ENCODE results near the gene ZNF613.
"Not testable (repeated sequence)": the region's sequence is repeated elsewhere in the genome, so short reads cannot be mapped to it uniquely, and the experiment has no call there.

The ZNF613 gene

DNA sequence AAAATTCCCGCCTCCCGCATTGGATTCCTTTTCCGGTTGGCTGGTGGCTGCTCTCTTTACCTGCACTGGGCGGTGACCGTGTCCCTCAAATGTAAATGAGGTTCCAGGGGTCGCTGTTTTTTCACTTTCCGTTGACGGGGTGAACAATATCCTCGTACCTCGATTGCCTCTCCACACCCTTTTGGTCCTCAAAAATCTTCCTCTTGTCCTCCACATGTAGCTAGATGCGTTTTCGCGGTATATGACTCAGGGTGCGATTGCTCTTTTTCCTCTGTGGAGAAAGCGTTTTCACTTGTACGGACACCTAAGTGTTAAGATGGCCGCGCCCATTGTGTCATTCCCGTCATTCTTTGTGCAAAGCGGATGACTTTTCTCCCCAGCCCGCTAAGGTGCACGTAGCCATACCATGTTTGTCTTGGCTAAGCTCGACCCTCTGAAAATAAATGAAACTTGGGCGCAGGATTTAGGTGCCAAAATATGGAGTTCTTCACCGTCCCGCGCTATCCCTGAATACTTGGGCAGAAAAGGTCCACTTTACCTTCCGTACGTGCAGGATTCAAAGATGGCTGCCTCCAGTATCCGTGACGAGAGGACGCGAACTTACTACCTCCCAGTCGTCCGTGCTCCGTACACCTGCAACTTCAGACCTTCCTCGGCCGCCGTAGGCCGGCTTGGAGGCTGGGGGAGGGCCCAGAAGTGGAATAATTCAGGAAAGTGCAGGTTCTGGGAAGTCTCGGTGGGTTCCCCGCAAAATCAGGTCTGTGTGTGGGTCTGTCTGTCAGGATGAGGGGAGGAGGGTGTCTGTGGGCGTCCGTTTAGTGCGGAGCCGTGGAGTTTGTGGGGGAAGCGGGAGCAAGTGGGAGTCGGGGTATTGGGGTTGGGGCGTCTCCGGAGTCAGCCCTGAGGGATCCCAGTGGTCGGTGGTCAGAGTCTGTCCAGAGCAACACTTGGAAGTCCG is at the start of gene ZNF613:
Gene ZNF613 (plus strand): TSS at position 689 of the 958 bp plus-strand sequence. CDS start 8,749 bp downstream, outside the sequence.
- peaks cover 51% of the 10 kb centered on the region for H3K9me3 Mint-ChIP-seq
- peak within 1 kb of the TSS; percentile 95 for H3K4me3 Mint-ChIP-seq
- no peaks in the 10 kb centered on the region for H3K27me3 Mint-ChIP-seq
- peaks cover 81% of the 10 kb centered on the region for H3K36me3 Mint-ChIP-seq (ENCODE audit: low read depth)
- peaks cover 25% of the 10 kb centered on the region for H3K4me1 Mint-ChIP-seq (ENCODE audit: low read depth)
- peak within 1 kb of the TSS; percentile 95 for H3K27ac Mint-ChIP-seq

DNA sequence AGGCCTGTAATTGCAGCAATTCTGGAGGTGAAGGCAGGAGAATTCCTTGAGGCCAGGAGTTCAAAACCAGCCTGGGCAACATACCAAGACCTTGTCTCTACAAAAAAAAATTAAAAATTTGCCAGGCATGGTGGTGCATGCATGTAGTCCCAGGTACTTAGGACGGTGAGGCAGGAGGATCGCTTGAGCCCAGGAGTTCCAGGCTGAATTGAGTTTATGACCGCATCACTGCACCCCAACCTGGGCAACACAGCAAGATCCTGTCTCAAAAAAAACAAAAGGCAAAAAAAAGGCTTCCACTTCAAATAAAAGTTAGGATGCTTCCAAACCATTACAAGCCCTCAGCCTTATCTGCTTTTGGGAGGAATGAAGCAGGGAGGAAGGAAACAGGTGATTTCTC is 44.8 kb upstream of the ZNF613 start:
- Mint-ChIP-seq H3K4me1 (ENCODE audit: low read depth) (no peaks in the 10 kb centered on the region), H3K27ac (no peak overlapping the region), H3K9me3 (peaks cover 61% of the 10 kb centered on the region), H3K4me3 (no peak overlapping the region), H3K27me3 (no peaks in the 10 kb centered on the region), H3K36me3 (ENCODE audit: low read depth) (peaks cover 92% of the 10 kb centered on the region)

GRCh38 chr19:51884713-51885112 is 42.6 kb upstream of the ZNF613 start:
- peaks cover 59% of the 10 kb centered on the region for H3K9me3 Mint-ChIP-seq
- H3K4me1 Mint-ChIP-seq (ENCODE audit: low read depth), result no peaks in the 10 kb centered on the region

GRCh38 chr19:51887522-51888498 is 39.5 kb upstream of the ZNF613 start, which contains the start of gene ZNF577:
Gene ZNF577, minus strand, starts transcription at chr19:51887951. Its CDS starts 7,569 bp downstream, at chr19:51880382.
- Mint-ChIP-seq H3K27me3 (no peaks in the 10 kb centered on the region), H3K27ac (peak within 1 kb of the TSS; percentile 77), H3K9me3 (peaks cover 57% of the 10 kb centered on the region), H3K36me3 (ENCODE audit: low read depth) (peaks cover 95% of the 10 kb centered on the region), H3K4me3 (peak within 1 kb of the TSS; percentile 82), H3K4me1 (ENCODE audit: low read depth) (no peaks in the 10 kb centered on the region)

More at GRCh38 chr19:51884713-51885112, 42.6 kb upstream of the ZNF613 start:
- no peaks in the 10 kb centered on the region for H3K27me3 Mint-ChIP-seq
- H3K36me3 Mint-ChIP-seq (ENCODE audit: low read depth), result peaks cover 91% of the 10 kb centered on the region
- H3K27ac Mint-ChIP-seq, result no peak overlapping the region
- no peak overlapping the region for H3K4me3 Mint-ChIP-seq

GRCh38 chr19:51889934-51890333 is 37.3 kb upstream of the ZNF613 start:
- Mint-ChIP-seq H3K27ac (no peak overlapping the region), H3K9me3 (peaks cover 69% of the 10 kb centered on the region), H3K4me1 (ENCODE audit: low read depth) (no peaks in the 10 kb centered on the region), H3K4me3 (no peak overlapping the region), H3K27me3 (no peaks in the 10 kb centered on the region), H3K36me3 (ENCODE audit: low read depth) (peaks cover 98% of the 10 kb centered on the region)

DNA sequence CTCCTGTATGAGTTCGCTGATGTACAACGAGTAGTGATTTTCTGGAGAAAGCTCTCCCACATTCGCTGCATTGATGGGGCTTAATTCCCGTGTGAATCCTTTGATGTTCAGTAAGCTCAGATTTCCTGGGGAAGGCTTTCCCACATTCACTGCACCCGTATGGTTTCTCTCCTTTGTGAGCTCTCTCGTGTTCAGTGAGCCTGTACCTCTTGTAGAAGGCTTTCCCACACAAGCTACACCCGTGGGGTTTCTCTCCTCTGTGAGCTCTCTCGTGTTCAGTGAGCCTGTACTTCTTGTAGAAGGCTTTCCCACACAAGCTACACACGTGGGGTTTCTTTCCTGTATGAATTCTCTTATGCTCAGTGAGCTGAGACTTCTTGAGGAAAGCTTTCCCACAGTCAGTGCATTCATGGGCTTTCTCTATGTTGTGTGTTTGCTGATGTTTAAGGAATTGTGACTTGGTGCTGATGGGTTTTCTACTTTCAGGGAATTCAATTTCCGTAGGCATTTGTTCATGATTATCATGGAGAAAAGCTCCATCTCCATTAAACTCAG is 36.0 kb upstream of the ZNF613 start:
- peaks cover 98% of the 10 kb centered on the region for H3K36me3 Mint-ChIP-seq (ENCODE audit: low read depth)
- no peaks in the 10 kb centered on the region for H3K4me1 Mint-ChIP-seq (ENCODE audit: low read depth)
- H3K4me3 Mint-ChIP-seq, result no peak overlapping the region
- peaks cover 67% of the 10 kb centered on the region for H3K9me3 Mint-ChIP-seq
- H3K27me3 Mint-ChIP-seq, result no peaks in the 10 kb centered on the region
- H3K27ac Mint-ChIP-seq, result no peak overlapping the region

- H3K27me3 Mint-ChIP-seq, result peaks cover 7% of the 10 kb centered on the region
- no peak overlapping the region for H3K27ac Mint-ChIP-seq
- H3K4me3 Mint-ChIP-seq, result no peak overlapping the region
- H3K4me1 Mint-ChIP-seq (ENCODE audit: low read depth), result peaks cover 25% of the 10 kb centered on the region
- peaks cover 92% of the 10 kb centered on the region for H3K36me3 Mint-ChIP-seq (ENCODE audit: low read depth)
- H3K9me3 Mint-ChIP-seq, result peaks cover 60% of the 10 kb centered on the region
These were observed 25.4 kb upstream of the ZNF613 start for GRCh38 chr19:51901860-51902259.

DNA sequence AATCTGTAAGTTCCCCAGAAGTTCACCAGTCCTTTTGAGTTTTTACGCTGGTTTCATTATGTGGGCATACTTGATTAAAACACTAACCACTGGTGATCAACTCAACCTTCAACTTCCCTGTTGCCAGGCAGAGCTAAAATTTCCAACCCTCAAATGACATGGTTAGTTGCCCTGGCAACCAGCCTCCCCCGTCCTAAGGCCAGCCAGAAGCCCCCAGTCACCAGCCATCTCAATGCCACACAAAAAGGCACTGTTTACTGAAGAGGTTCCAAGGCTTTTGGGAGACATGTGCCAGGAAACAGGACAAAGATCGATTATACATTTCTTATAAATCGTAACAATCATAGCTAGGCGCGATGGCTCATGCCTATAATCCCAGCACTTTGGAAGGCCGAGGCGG is 24.1 kb upstream of the ZNF613 start:
- H3K27me3 Mint-ChIP-seq, result peaks cover 16% of the 10 kb centered on the region
- H3K4me1 Mint-ChIP-seq (ENCODE audit: low read depth), result peaks cover 25% of the 10 kb centered on the region
- peak overlapping the region; percentile 96 for H3K4me3 Mint-ChIP-seq
- peak overlapping the region; percentile 12 for H3K27ac Mint-ChIP-seq
- H3K36me3 Mint-ChIP-seq (ENCODE audit: low read depth), result peaks cover 88% of the 10 kb centered on the region
- H3K9me3 Mint-ChIP-seq, result peaks cover 63% of the 10 kb centered on the region

GRCh38 chr19:51904331-51905165 is 22.7 kb upstream of the ZNF613 start, which contains the start of gene ZNF649:
Gene ZNF649, minus strand, starts transcription at chr19:51905017. Its CDS starts 4,910 bp downstream, at chr19:51900107.
- peaks cover 71% of the 10 kb centered on the region for H3K9me3 Mint-ChIP-seq
- H3K36me3 Mint-ChIP-seq (ENCODE audit: low read depth), result peaks cover 81% of the 10 kb centered on the region
- peak within 1 kb of the TSS; percentile 98 for H3K27ac Mint-ChIP-seq
- H3K27me3 Mint-ChIP-seq, result peaks cover 26% of the 10 kb centered on the region
- H3K4me3 Mint-ChIP-seq, result peak within 1 kb of the TSS; percentile 96
- H3K4me1 Mint-ChIP-seq (ENCODE audit: low read depth), result peaks cover 25% of the 10 kb centered on the region

- peak overlapping the region; percentile 98 for H3K27ac Mint-ChIP-seq
- H3K4me1 Mint-ChIP-seq (ENCODE audit: low read depth), result peaks cover 25% of the 10 kb centered on the region
- peaks cover 79% of the 10 kb centered on the region for H3K36me3 Mint-ChIP-seq (ENCODE audit: low read depth)
- H3K27me3 Mint-ChIP-seq, result peaks cover 30% of the 10 kb centered on the region
- H3K9me3 Mint-ChIP-seq, result peaks cover 67% of the 10 kb centered on the region
- peak overlapping the region; percentile 96 for H3K4me3 Mint-ChIP-seq
These were observed 22.1 kb upstream of the ZNF613 start for GRCh38 chr19:51905206-51905605.

DNA sequence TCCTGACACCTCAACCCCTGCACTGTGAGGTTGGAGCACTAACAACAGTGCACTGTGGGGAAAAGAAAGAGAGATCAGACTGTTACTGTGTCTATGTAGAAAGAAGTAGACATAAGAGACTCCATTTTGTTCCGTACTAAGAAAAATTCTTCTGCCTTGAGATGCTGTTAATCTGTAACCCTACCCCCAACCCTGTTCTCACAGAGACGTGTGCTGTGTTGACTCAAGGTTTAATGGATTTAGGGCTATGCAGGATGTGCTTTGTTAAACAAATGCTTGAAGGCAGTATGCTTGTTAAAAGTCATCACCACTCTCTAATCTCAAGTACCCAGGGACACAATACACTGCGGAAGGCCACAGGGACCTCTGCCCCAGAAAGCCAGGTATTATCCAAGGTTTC is 21.6 kb upstream of the ZNF613 start:
- Mint-ChIP-seq H3K4me1 (ENCODE audit: low read depth) (peaks cover 25% of the 10 kb centered on the region), H3K36me3 (ENCODE audit: low read depth) (peaks cover 79% of the 10 kb centered on the region), H3K9me3 (peaks cover 63% of the 10 kb centered on the region), H3K27me3 (peaks cover 30% of the 10 kb centered on the region)
- H3K4me3 Mint-ChIP-seq, H3K27ac Mint-ChIP-seq: not testable (repeated sequence)

GRCh38 chr19:51906108-51906507 is 21.2 kb upstream of the ZNF613 start:
- not testable (repeated sequence) for H3K4me3 Mint-ChIP-seq, H3K27ac Mint-ChIP-seq
- H3K4me1 Mint-ChIP-seq (ENCODE audit: low read depth), result peaks cover 25% of the 10 kb centered on the region
- H3K36me3 Mint-ChIP-seq (ENCODE audit: low read depth), result peaks cover 74% of the 10 kb centered on the region
- H3K27me3 Mint-ChIP-seq, result peaks cover 30% of the 10 kb centered on the region
- H3K9me3 Mint-ChIP-seq, result peaks cover 59% of the 10 kb centered on the region

DNA sequence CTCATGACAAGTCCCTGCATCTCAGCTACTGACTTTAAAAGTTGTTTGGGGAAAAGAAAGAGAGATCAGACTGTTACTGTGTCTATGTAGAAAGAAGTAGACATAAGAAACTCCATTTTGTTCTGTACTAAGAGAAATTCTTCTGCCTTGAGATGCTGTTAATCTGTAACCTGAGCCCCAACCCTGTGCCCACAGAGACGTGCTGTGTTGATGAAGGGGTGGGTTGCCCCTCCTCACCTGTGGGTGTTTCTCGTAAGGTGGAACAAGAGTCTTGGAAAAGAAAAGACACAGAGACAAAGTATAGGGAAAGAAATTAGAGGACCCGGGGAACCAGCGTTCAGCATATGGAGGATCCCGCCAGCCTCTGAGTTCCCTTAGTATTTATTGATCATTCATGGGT is 19.3 kb upstream of the ZNF613 start:
- peaks cover 20% of the 10 kb centered on the region for H3K4me1 Mint-ChIP-seq (ENCODE audit: low read depth)

More for the DNA sequence above, 19.3 kb upstream of the ZNF613 start:
- H3K4me3 Mint-ChIP-seq, H3K27ac Mint-ChIP-seq: not testable (repeated sequence)
- peaks cover 59% of the 10 kb centered on the region for H3K9me3 Mint-ChIP-seq
- peaks cover 30% of the 10 kb centered on the region for H3K27me3 Mint-ChIP-seq
- peaks cover 64% of the 10 kb centered on the region for H3K36me3 Mint-ChIP-seq (ENCODE audit: low read depth)
